CD4-positive, alpha-beta T cell (primary cell): ENCODE data around the gene CYTIP. TPM values are rescaled to one million over a fixed set of nuclear protein-coding genes. Genes with fewer than 3 reads are reported as not detected.

Source experiments
- ATAC-seq: fragments of 200-7000 bp; cut with Tn5 transposase; one replicate; pipeline ENCODE4 v1.10.0; 2022; ENCODE audit warnings: mild to moderate bottlenecking; ENCODE audit not compliant: poor library complexity
- CTCF ChIA-PET: fragments of 350-600 bp; sonication (Branson Sonifier 250); formaldehyde crosslinking; loops from one replicate; lab custom pipeline; 2021; ENCODE audit warnings: antibody characterized with exemption, inconsistent platforms; lab: Charles Lee
- POLR2A ChIA-PET: fragments of 350-600 bp; sonication (Branson Sonifier 250); formaldehyde crosslinking; loops from one replicate; lab custom pipeline; 2021; ENCODE audit warnings: antibody characterized with exemption, inconsistent platforms; lab: Charles Lee
- DNase-seq, 14 experiments: peaks; one replicate each; pipeline ENCODE4 v3.0.0-alpha.2; 2013 to 2020; ENCODE audit warnings: mixed read lengths in 2 of 14
- H3K27ac ChIP-seq, 2 donors: one replicate each; pipeline versions ENCODE4 v1.5.1 to v1.7.0; 2013; ENCODE audit warnings: low read length in 2 of 2, low read depth in 1 of 2, mild to moderate bottlenecking in 1 of 2
- H3K27me3 ChIP-seq, 2 experiments: 1 replicate in 1 of 2; 2 replicates in 1 of 2; pipeline versions ENCODE4 v1.6.1 to v1.7.0; 2013; ENCODE audit warnings: low read length in 2 of 2, control low read depth in 1 of 2, mild to moderate bottlenecking in 1 of 2, moderate library complexity in 1 of 2; ENCODE audit not compliant: insufficient read depth in 2 of 2, control insufficient read depth in 1 of 2
- H3K36me3 ChIP-seq: one replicate; pipeline ENCODE4 v1.6.1; 2013; ENCODE audit warnings: low read length, control low read depth; ENCODE audit not compliant: insufficient read depth
- H3K4me1 ChIP-seq: one replicate; pipeline ENCODE4 v1.6.1; 2013; ENCODE audit warnings: low read length, control low read depth; ENCODE audit not compliant: insufficient read depth
- H3K4me3 ChIP-seq: one replicate; pipeline ENCODE4 v1.5.1; 2013; ENCODE audit warnings: mild to moderate bottlenecking, low read length, moderate library complexity
- H3K9me3 ChIP-seq, 2 experiments: 1 replicate in 1 of 2; 2 replicates in 1 of 2; pipeline versions ENCODE4 v1.6.1 to v1.7.0; 2013; ENCODE audit warnings: low read length in 2 of 2, mild to moderate bottlenecking in 2 of 2, control low read depth in 1 of 2, moderate library complexity in 1 of 2; ENCODE audit not compliant: control insufficient read depth in 1 of 2, insufficient read depth in 1 of 2
- H3K27ac Mint-ChIP-seq: one replicate; pipeline ENCODE4 v1.8.0; 2020; ENCODE audit warnings: mixed read lengths
- H3K27me3 Mint-ChIP-seq: one replicate; pipeline ENCODE4 v1.8.0; 2021; ENCODE audit warnings: mixed read lengths
- H3K36me3 Mint-ChIP-seq: one replicate; pipeline ENCODE4 v1.8.0; 2021; ENCODE audit warnings: low read depth, mixed read lengths
- H3K4me1 Mint-ChIP-seq: one replicate; pipeline ENCODE4 v1.8.0; 2021; ENCODE audit warnings: low read depth, mixed read lengths
- H3K4me3 Mint-ChIP-seq: one replicate; pipeline ENCODE4 v1.8.0; 2020; ENCODE audit warnings: mild to moderate bottlenecking, mixed read lengths
- H3K9me3 Mint-ChIP-seq: one replicate; pipeline ENCODE4 v1.8.0; 2020; ENCODE audit warnings: mixed read lengths
- CTCF ChIP-seq: fragments of 200-600 bp; IDR thresholded peaks from one replicate; pipeline ENCODE4 v1.8.0; 2022; ENCODE audit warnings: antibody characterized with exemption, mild to moderate bottlenecking
- intact Hi-C, 2 experiments: fragments of 100-400 bp; cut with DNase I in 1 of 2; cut with micrococcal nuclease in 1 of 2; formaldehyde crosslinking; loops; one replicate each; pipeline versions ENCODE4 v1.15.1 to v1.9.0; 2023 to 2025; cut with DNase I, micrococcal nuclease
- total RNA-seq, 174 experiments: library from RNA in 2 of 174; stranded (reverse) in 2 of 174; gene quantifications; one replicate each; pipeline ENCODE4 v1.2.3 and lab custom pipeline; 2021 to 2026

The CYTIP gene
- total RNA-seq, 2 experiments from 2014 or later, result 474 to 490 TPM

- Mint-ChIP-seq H3K27me3 (no peaks in the 10 kb centered on the region), H3K36me3 (peaks cover 100% of the 10 kb centered on the region), H3K4me1 (peaks cover 35% of the 10 kb centered on the region), H3K9me3 (no peaks in the 10 kb centered on the region), H3K4me3 (peak overlapping the region; percentile 95), H3K27ac (peak overlapping the region; percentile 97)
- Histone ChIP-seq H3K4me1 (no peaks in the 10 kb centered on the region), H3K9me3 (no peaks in the 10 kb centered on the region), H3K36me3 (peaks cover 50% of the 10 kb centered on the region), H3K4me3 (peak overlapping the region; percentile 72), H3K27me3 (no peaks in the 10 kb centered on the region), H3K27ac (peak overlapping the region; percentile 46 to 97)
- TF ChIP-seq CTCF, result no peak
- ChIA-PET POLR2A (interaction anchor here (0.7 to 17.5 kb wide), 23 partner anchors 7 to 1096 kb away, joined by 3 to 384 read pairs (median 8); no protein-coding TSS in a partner anchor), CTCF (interaction anchor here (0.7 to 3.7 kb wide), 14 partner anchors 8 to 112 kb away, joined by 3 to 41 read pairs (median 3); no protein-coding TSS in a partner anchor)
- ATAC-seq, result peak; percentile 5
- peak in 1 of 14 experiments; percentile 42 for DNase-seq
- intact Hi-C loops, result loop anchor here (1.0 to 10.0 kb wide), 4 partner anchors 14 to 186 kb away; partner anchors contain the start of gene ACVR1C (in 1 of the 2)
Measured at GRCh38 chr2:157438863-157439823, 4.7 kb downstream of the CYTIP start.

GRCh38 chr2:157433394-157433793 lies 10.5 kb downstream of the CYTIP start:
- Mint-ChIP-seq H3K9me3 (no peaks in the 10 kb centered on the region), H3K4me3 (peak overlapping the region; percentile 95), H3K4me1 (peaks cover 93% of the 10 kb centered on the region), H3K27me3 (no peaks in the 10 kb centered on the region), H3K27ac (peak overlapping the region; percentile 97), H3K36me3 (peaks cover 100% of the 10 kb centered on the region)
- ChIA-PET POLR2A (interaction anchor here (0.5 to 17.5 kb wide), 21 partner anchors 8 to 503 kb away, joined by 3 to 384 read pairs (median 5); partner anchors contain the start of gene CYTIP), CTCF (interaction anchor here (1.1 to 2.7 kb wide), 8 partner anchors 10 to 131 kb away, joined by 3 to 19 read pairs (median 6); partner anchors contain the start of gene CYTIP)
- no peaks in the 10 kb centered on the region for H3K27me3 ChIP-seq
- no peaks in the 10 kb centered on the region for H3K9me3 ChIP-seq
- peak overlapping the region; percentile 13 to 97 for H3K27ac ChIP-seq
- peaks cover 84% of the 10 kb centered on the region for H3K36me3 ChIP-seq
- TF ChIP-seq CTCF, result no peak
- H3K4me3 ChIP-seq, result peak overlapping the region; percentile 72
- intact Hi-C loops, result loop anchor here (10.0 kb wide), 2 partner anchors 99 to 191 kb away; partner anchors contain the start of gene ACVR1C (in 1 of the 2)
- ATAC-seq (peak; percentile 25), DNase-seq (no peak)
- peaks cover 33% of the 10 kb centered on the region for H3K4me1 ChIP-seq

- TF ChIP-seq CTCF, result no peak
- H3K9me3 Mint-ChIP-seq, result no peaks in the 10 kb centered on the region
- H3K27me3 Mint-ChIP-seq, result no peaks in the 10 kb centered on the region
- peak overlapping the region; percentile 97 for H3K27ac Mint-ChIP-seq
- H3K4me3 Mint-ChIP-seq, result peak overlapping the region; percentile 95
- intact Hi-C loops, result loop anchor here (10.0 kb wide), 2 partner anchors 98 to 192 kb away; partner anchors contain the start of gene ACVR1C (in 1 of the 2)
- Histone ChIP-seq H3K27me3 (no peaks in the 10 kb centered on the region), H3K27ac (peak overlapping the region; percentile 13 to 45), H3K4me3 (peak overlapping the region; percentile 72), H3K4me1 (peaks cover 35% of the 10 kb centered on the region), H3K36me3 (peaks cover 88% of the 10 kb centered on the region), H3K9me3 (no peaks in the 10 kb centered on the region)
- ChIA-PET POLR2A (interaction anchor here (0.7 to 17.5 kb wide), 22 partner anchors 7 to 504 kb away, joined by 3 to 384 read pairs (median 15); partner anchors contain the start of genes CYTIP and ERMN), CTCF (interaction anchor here (1.2 to 2.9 kb wide), 3 partner anchors 13 to 130 kb away, joined by 5 to 19 read pairs (median 13); no protein-coding TSS in a partner anchor)
- no peak for DNase-seq
- peaks cover 100% of the 10 kb centered on the region for H3K36me3 Mint-ChIP-seq
- no peak for ATAC-seq
- H3K4me1 Mint-ChIP-seq, result peaks cover 93% of the 10 kb centered on the region
Measured at GRCh38 chr2:157432475-157433106, 11.3 kb downstream of the CYTIP start.
